GM19025 (cell line): ENCODE data around the gene NEAT1.

Experiments used
- ATAC-seq: cut with Tn5 transposase; IDR thresholded peaks from one replicate; pipeline ENCODE4 v1.9.1; 2021; ENCODE audit warnings: mild to moderate bottlenecking, low read depth, moderate library complexity; ENCODE audit not compliant: unreplicated experiment

NEAT1 gene

GRCh38 chr11:65422633-65423515 lies at the start of gene NEAT1:
TSS of gene NEAT1 (plus strand) at chr11:65422798.
- ATAC-seq = no peak

GRCh38 chr11:65373839-65374580 lies 48.6 kb upstream of the NEAT1 start:
- no peak for ATAC-seq

DNA sequence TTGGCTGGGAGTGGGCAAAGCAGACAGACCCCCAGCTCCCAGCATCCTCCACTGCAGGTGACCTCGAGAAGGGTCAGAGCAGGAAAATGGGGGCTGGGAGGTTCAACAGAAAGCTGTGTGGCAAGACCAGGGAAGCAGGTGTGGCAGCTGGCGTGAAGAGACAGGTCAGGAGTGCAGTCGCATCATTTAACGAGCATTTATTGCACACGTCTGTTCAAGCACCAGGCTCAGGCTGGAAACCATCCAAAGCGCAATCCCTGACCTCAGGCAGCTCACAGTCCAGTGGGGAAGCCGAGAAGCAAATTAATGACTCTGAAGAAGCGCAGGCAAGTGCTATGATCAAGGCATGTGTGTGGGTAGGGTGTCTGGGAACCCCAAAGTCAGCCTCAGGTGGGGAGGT lies 47.6 kb upstream of the NEAT1 start:
- ATAC-seq = no peak

GRCh38 chr11:65376138-65376713 lies 46.4 kb upstream of the NEAT1 start:
- ATAC-seq = no peak

- no peak for ATAC-seq
Observed at GRCh38 chr11:65377036-65377435, 45.6 kb upstream of the NEAT1 start.

GRCh38 chr11:65377777-65378176 lies 44.8 kb upstream of the NEAT1 start:
- no peak for ATAC-seq

- no peak for ATAC-seq
Observed at GRCh38 chr11:65378208-65378927, 44.2 kb upstream of the NEAT1 start.

GRCh38 chr11:65378928-65379638 lies 43.5 kb upstream of the NEAT1 start:
- no peak for ATAC-seq

GRCh38 chr11:65379698-65380459 lies 42.7 kb upstream of the NEAT1 start:
- ATAC-seq = no peak

GRCh38 chr11:65380460-65381119 lies 42.0 kb upstream of the NEAT1 start:
- no peak for ATAC-seq

DNA sequence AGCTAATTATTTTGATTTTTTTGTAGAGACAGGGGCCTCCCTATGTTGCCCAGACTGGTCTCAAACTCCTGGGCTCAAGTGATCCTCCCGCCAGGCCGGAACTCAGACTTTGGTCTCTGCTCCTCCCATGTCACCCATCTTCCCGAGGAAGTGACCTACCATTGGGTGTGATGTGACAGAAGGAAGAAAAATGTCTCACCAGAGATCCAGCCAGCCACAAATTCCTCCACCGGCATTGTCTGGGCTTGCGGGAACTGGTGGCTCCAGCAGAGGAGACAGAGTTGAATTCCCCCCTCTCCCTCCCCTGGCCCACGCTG lies 40.9 kb upstream of the NEAT1 start:
- ATAC-seq = no peak

DNA sequence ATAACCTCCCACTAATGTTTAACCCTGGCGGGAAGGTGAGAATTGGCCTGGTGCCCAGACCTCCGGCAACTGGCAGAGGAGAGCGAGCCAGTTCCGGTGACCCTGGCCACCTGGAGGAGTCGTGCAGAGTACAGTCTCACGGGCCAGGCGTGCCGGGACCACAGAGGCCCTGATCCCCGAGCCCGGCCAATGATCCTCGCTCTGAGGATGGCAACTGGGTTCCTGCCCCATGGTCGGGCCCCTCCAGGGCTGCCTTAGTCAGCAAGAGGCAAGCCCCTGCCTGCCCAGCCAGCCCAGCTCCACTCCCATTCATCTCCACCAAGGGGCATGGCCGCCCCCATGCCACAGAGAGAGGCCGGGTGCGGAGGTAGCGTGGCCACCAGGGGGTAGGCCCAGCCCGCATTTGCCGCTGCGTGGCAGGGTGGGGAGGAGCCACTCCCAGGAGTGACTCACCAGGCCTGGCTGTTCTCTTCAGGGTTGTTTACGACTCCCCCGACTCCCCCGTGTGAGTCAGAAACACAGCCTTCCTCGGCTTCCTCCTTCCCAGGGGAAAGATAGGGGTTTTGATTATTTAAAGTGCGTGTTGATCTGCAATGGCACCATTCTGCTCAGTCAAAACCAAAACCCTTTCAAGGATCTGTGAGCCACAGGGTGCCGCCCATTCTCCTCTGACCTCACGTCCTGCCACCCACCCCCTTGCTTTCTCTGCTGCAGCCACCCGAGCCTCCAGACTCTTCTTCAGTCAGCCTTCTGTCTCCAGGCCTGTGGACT lies 40.4 kb upstream of the NEAT1 start, which contains the start of gene SLC25A45:
Gene SLC25A45, minus strand, starts transcription at position 614 of the 771 bp plus-strand sequence. CDS start 695 bp downstream, outside the sequence.
- ATAC-seq = peak; percentile 49

GRCh38 chr11:65382804-65383368 lies 39.7 kb upstream of the NEAT1 start:
- ATAC-seq = no peak

- no peak for ATAC-seq
Observed at GRCh38 chr11:65383778-65384177, 38.8 kb upstream of the NEAT1 start.

GRCh38 chr11:65384301-65384889 lies 38.2 kb upstream of the NEAT1 start:
- ATAC-seq = no peak

DNA sequence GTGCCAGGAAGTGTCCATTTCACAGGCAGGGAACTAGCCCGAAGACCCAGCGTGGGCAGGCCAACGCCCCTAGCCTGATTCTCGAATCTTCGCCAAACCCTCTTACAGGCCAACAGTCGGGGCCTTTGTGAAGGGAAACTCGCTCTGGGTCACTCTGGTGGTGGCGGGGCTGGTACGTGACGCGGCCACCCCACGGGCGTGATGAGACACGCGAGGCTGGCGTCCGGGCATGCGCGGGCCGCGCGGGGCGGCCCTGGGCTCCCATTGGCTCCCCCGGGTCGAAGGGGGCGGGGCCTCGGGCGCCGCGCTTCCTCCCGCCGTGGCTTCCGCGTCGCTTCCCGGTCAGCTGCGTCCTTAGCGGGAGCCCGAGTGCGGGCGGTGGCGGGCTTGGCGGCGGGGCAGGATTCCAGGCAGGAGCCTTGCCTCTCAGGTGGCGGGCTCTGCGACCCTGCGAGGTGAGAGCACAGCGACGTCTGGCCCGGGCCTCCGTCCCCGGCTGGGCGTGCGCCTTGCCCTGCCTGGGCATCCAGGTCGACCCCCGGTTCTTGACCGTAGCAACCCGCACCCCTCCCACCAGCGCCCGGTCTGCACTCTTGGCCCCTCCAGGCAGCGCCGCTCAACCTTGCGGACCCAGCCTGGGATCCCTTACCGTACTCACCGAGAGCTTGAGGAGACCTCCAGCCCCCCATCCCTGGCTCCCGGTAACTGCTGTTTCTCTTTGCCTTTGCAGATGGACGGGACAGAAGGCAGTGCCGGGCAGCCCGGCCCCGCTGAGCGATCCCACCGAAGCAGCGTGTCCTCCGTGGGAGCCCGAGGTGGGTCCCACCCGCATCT lies 36.1 kb upstream of the NEAT1 start, which contains the start of gene FRMD8:
Gene FRMD8, plus strand, starts transcription at position 331 of the 834 bp plus-strand sequence. Its CDS starts 400 bp downstream, at position 731.
- ATAC-seq = peak; percentile 39
